Effector CD8-positive, alpha-beta T cell (primary cell): Measurements from ENCODE around the gene SLC27A4.

ENCODE experiments used
- DNase-seq: peaks from one replicate; lab custom pipeline; 2025; lab: John Stamatoyannopoulos, UW

The SLC27A4 gene

GRCh38 chr9:128391956-128392301, 51.6 kb downstream of the SLC27A4 start:
- DNase-seq, result no peak

- no peak for DNase-seq
Observed at GRCh38 chr9:128392302-128393144, 52.2 kb downstream of the SLC27A4 start.

GRCh38 chr9:128393145-128393775, 52.9 kb downstream of the SLC27A4 start:
- DNase-seq, result no peak

- no peak for DNase-seq
Observed at GRCh38 chr9:128393970-128394369, 53.6 kb downstream of the SLC27A4 start.

- DNase-seq, result no peak
Observed at GRCh38 chr9:128394379-128395168, 54.2 kb downstream of the SLC27A4 start.

GRCh38 chr9:128396970-128397613, 56.8 kb downstream of the SLC27A4 start:
- no peak for DNase-seq

- DNase-seq, result no peak
Observed at GRCh38 chr9:128397831-128398230, 57.5 kb downstream of the SLC27A4 start.

GRCh38 chr9:128399861-128400260, 59.5 kb downstream of the SLC27A4 start:
- DNase-seq, result no peak

- DNase-seq, result no peak
Observed at GRCh38 chr9:128404560-128404959, 64.2 kb downstream of the SLC27A4 start.

GRCh38 chr9:128405077-128405779, 64.9 kb downstream of the SLC27A4 start:
- no peak for DNase-seq

GRCh38 chr9:128405780-128406171, 65.4 kb downstream of the SLC27A4 start:
- DNase-seq, result no peak

GRCh38 chr9:128406848-128407391, 66.6 kb downstream of the SLC27A4 start:
- DNase-seq, result no peak

GRCh38 chr9:128408963-128409431, 68.7 kb downstream of the SLC27A4 start:
- DNase-seq, result no peak

GRCh38 chr9:128409450-128409849, 69.1 kb downstream of the SLC27A4 start:
- no peak for DNase-seq

- DNase-seq, result no peak
Observed at GRCh38 chr9:128409978-128410377, 69.7 kb downstream of the SLC27A4 start.
